ENCODE measurements around the gene MAP3K1. TPM values are rescaled to one million over a fixed set of nuclear protein-coding genes. Genes with fewer than 3 reads are reported as not detected.

The MAP3K1 gene
- total RNA-seq, 1 experiment from 2014 or later: 26.1 TPM

- ChIA-PET POLR2A (ENCODE audit: unreplicated experiment) (no interaction called here), CTCF (no interaction called here)
- Histone ChIP-seq H3K4me2 (no peak overlapping the region), H3K9me2 (ENCODE audit: insufficient read depth) (no peaks in the 10 kb centered on the region), H3K9me3 (ENCODE audit: insufficient read depth, low read depth) (no peaks in the 10 kb centered on the region), H3K27me3 (ENCODE audit: insufficient read depth, low read depth) (no peaks in the 10 kb centered on the region), H3K79me2 (ENCODE audit: low read depth) (0 out of 2 replicates have a peak, but pooled peaks cover 7% of the 10 kb centered on the region), H3K27ac (no peak overlapping the region), H3K36me3 (ENCODE audit: low read depth) (peaks cover 74% of the 10 kb centered on the region), H3F3A (ENCODE audit: insufficient read depth, low read depth) (no peaks in the 10 kb centered on the region), H3K4me3 (no peak overlapping the region), H4K20me1 (ENCODE audit: insufficient read depth) (0 out of 2 replicates have a peak, but pooled peaks cover 5% of the 10 kb centered on the region), H3K4me1 (replicated peaks; ENCODE audit: insufficient read depth) (no peaks in the 10 kb centered on the region), H2AFZ (no peak overlapping the region)
- TF ChIP-seq CTCF (conservative IDR thresholded peaks at IDR 0.05) (no peak), EZH2 (IDR thresholded peaks at IDR 0.05; ENCODE audit: low read depth) (no peak)
- BruUV-seq (replicated peaks): no TSS peak
- intact Hi-C loops (cut with micrococcal nuclease; ENCODE audit: unreplicated experiment): loop anchor here (10.0 kb wide), 1 partner anchor 942 kb away; no protein-coding TSS in a partner anchor
- DNase-seq: no peak
Measured at GRCh38 chr5:56876327-56876726, 61.0 kb downstream of the MAP3K1 start.

- no peak overlapping the region for H3K4me2 ChIP-seq
- TF ChIP-seq CTCF (conservative IDR thresholded peaks at IDR 0.05): no peak
- TF ChIP-seq EZH2 (IDR thresholded peaks at IDR 0.05; ENCODE audit: low read depth): no peak
- no peak overlapping the region for H3K4me3 ChIP-seq
- DNase-seq: no peak
- ChIA-PET CTCF (no interaction called here), POLR2A (ENCODE audit: unreplicated experiment) (no interaction called here)
- H3K9me2 ChIP-seq (ENCODE audit: insufficient read depth): no peaks in the 10 kb centered on the region
- no peak overlapping the region for H2AFZ ChIP-seq
- H3K27me3 ChIP-seq (ENCODE audit: insufficient read depth, low read depth): no peaks in the 10 kb centered on the region
- H4K20me1 ChIP-seq (ENCODE audit: insufficient read depth): 0 out of 2 replicates have a peak, but pooled peaks cover 5% of the 10 kb centered on the region
- no peaks in the 10 kb centered on the region for H3K4me1 ChIP-seq (replicated peaks; ENCODE audit: insufficient read depth)
- H3F3A ChIP-seq (ENCODE audit: insufficient read depth, low read depth): 0 out of 2 replicates have a peak, but pooled peaks cover 7% of the 10 kb centered on the region
- peaks cover 76% of the 10 kb centered on the region for H3K36me3 ChIP-seq (ENCODE audit: low read depth)
- intact Hi-C loops (cut with micrococcal nuclease; ENCODE audit: unreplicated experiment): no loop called here
- BruUV-seq (replicated peaks): no TSS peak
- H3K79me2 ChIP-seq (ENCODE audit: low read depth): 0 out of 2 replicates have a peak, but pooled peaks cover 7% of the 10 kb centered on the region
- H3K9me3 ChIP-seq (ENCODE audit: insufficient read depth, low read depth): no peaks in the 10 kb centered on the region
- H3K27ac ChIP-seq: no peak overlapping the region
Measured at GRCh38 chr5:56881571-56881970, 66.2 kb downstream of the MAP3K1 start.

- ChIA-PET CTCF (no interaction called here), POLR2A (ENCODE audit: unreplicated experiment) (interaction anchor here (0.7 kb wide), 1 partner anchor 22 kb away, joined by 3 read pairs; no protein-coding TSS in a partner anchor)
- Histone ChIP-seq H3K9me2 (ENCODE audit: insufficient read depth) (no peaks in the 10 kb centered on the region), H3K9me3 (ENCODE audit: insufficient read depth, low read depth) (no peaks in the 10 kb centered on the region), H3K4me3 (no peak overlapping the region), H2AFZ (no peak overlapping the region), H3K27ac (no peak overlapping the region), H3K4me2 (no peak overlapping the region), H4K20me1 (ENCODE audit: insufficient read depth) (peaks cover 3% of the 10 kb centered on the region; the same call in 1 of the 2 replicates), H3F3A (ENCODE audit: insufficient read depth, low read depth) (peaks cover 15% of the 10 kb centered on the region; the same call in 1 of the 2 replicates), H3K36me3 (ENCODE audit: low read depth) (peaks cover 54% of the 10 kb centered on the region), H3K27me3 (ENCODE audit: insufficient read depth, low read depth) (no peaks in the 10 kb centered on the region), H3K4me1 (replicated peaks; ENCODE audit: insufficient read depth) (no peaks in the 10 kb centered on the region), H3K79me2 (ENCODE audit: low read depth) (no peaks in the 10 kb centered on the region)
- intact Hi-C loops (cut with micrococcal nuclease; ENCODE audit: unreplicated experiment): no loop called here
- TF ChIP-seq EZH2 (IDR thresholded peaks at IDR 0.05; ENCODE audit: low read depth): no peak
- no peak for TF ChIP-seq CTCF (conservative IDR thresholded peaks at IDR 0.05)
- DNase-seq: no peak
- no TSS peak for BruUV-seq (replicated peaks)
Measured at GRCh38 chr5:56893251-56893951, 78.1 kb downstream of the MAP3K1 start.
